ENCODE data around the gene TMC6. TPM values are rescaled to one million over a fixed set of nuclear protein-coding genes. Genes with fewer than 3 reads are reported as not detected.
"Not testable (repeated sequence)": the region's sequence is repeated elsewhere in the genome, so short reads cannot be mapped to it uniquely, and the experiment has no call there.

The TMC6 gene
- total and polyA plus RNA-seq, 7 donors, result 5.3 to 145 (median 10.5) TPM

- Histone ChIP-seq H3K36me3 (peaks cover 25 to 100% (median 71%) of the 10 kb centered on the region in 4 donors), H3K9me3 (no peaks in the 10 kb centered on the region), H3K27me3 (no peaks in the 10 kb centered on the region), H3K4me1 (no peaks in the 10 kb centered on the region), H3K27ac (no peak overlapping the region), H3K4me3 (no peak overlapping the region)
- no peak for DNase-seq
- TF ChIP-seq EP300 (IDR thresholded peaks at IDR 0.05) (no peak), POLR2AphosphoS5 (IDR thresholded peaks at IDR 0.05) (no peak), POLR2A (IDR thresholded peaks at IDR 0.05) (no peak)
- TF ChIP-seq, protein P1, sequence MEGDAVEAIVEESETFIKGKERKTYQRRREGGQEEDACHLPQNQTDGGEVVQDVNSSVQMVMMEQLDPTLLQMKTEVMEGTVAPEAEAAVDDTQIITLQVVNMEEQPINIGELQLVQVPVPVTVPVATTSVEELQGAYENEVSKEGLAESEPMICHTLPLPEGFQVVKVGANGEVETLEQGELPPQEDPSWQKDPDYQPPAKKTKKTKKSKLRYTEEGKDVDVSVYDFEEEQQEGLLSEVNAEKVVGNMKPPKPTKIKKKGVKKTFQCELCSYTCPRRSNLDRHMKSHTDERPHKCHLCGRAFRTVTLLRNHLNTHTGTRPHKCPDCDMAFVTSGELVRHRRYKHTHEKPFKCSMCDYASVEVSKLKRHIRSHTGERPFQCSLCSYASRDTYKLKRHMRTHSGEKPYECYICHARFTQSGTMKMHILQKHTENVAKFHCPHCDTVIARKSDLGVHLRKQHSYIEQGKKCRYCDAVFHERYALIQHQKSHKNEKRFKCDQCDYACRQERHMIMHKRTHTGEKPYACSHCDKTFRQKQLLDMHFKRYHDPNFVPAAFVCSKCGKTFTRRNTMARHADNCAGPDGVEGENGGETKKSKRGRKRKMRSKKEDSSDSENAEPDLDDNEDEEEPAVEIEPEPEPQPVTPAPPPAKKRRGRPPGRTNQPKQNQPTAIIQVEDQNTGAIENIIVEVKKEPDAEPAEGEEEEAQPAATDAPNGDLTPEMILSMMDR (IDR thresholded peaks at IDR 0.05), result no peak
- 97% methylated on average over 10 of the region's 10 CpGs for WGBS, 2 donors
- intact Hi-C loops (cut with DNase I), result no loop called here
Measured at GRCh38 chr17:78075011-78075410, 53.5 kb downstream of the TMC6 start.

DNA sequence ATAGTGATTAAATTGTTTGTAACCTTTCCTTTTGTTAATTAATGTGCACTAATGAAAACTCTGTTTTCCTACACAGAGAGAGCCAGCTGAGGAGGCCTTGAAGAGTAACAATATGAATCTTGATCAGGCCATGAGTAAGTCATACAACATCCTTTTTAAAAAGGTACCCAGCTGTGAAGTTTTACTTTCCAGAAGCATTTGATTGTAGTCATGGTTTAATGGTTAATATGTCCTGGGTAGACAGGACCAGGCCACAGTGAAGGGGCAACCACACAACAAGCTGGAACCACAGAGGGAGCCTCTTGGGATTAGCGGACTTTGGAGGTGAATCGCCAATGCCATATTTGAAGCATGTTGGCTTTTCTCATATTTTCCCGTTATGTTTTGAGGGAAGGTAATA, 55.6 kb downstream of the TMC6 start:
- Histone ChIP-seq H3K36me3 (peaks cover 26 to 100% (median 62%) of the 10 kb centered on the region in 4 donors), H3K4me1 (no peaks in the 10 kb centered on the region), H3K4me3 (no peak overlapping the region), H3K27ac (no peak overlapping the region), H3K9me3 (no peaks in the 10 kb centered on the region), H3K27me3 (no peaks in the 10 kb centered on the region)
- DNase-seq, result no peak
- TF ChIP-seq POLR2A (IDR thresholded peaks at IDR 0.05), result no peak
- TF ChIP-seq, protein P1 (IDR thresholded peaks at IDR 0.05), result no peak
- no peak for TF ChIP-seq POLR2AphosphoS5 (IDR thresholded peaks at IDR 0.05)
- TF ChIP-seq EP300 (IDR thresholded peaks at IDR 0.05), result no peak
- intact Hi-C loops (cut with DNase I), result no loop called here
- WGBS, 2 donors, result 95 to 96% methylated on average over 3 of the region's 3 CpGs

- intact Hi-C loops (cut with DNase I), result no loop called here
- no peak overlapping the region for H3K27ac ChIP-seq
- WGBS, 2 donors, result 70 to 73% methylated on average over 4 of the region's 4 CpGs
- no peaks in the 10 kb centered on the region for H3K9me3 ChIP-seq
- no peaks in the 10 kb centered on the region for H3K27me3 ChIP-seq
- peaks cover 25 to 100% (median 40%) of the 10 kb centered on the region in 4 donors for H3K36me3 ChIP-seq
- TF ChIP-seq, protein P1 (IDR thresholded peaks at IDR 0.05), result no peak
- no peak for TF ChIP-seq POLR2AphosphoS5 (IDR thresholded peaks at IDR 0.05)
- no peak for TF ChIP-seq EP300 (IDR thresholded peaks at IDR 0.05)
- no peak for TF ChIP-seq POLR2A (IDR thresholded peaks at IDR 0.05)
- no peak for DNase-seq
- no peaks in the 10 kb centered on the region for H3K4me1 ChIP-seq
- no peak overlapping the region for H3K4me3 ChIP-seq
Measured at GRCh38 chr17:78069695-78070094, 58.9 kb downstream of the TMC6 start.

DNA sequence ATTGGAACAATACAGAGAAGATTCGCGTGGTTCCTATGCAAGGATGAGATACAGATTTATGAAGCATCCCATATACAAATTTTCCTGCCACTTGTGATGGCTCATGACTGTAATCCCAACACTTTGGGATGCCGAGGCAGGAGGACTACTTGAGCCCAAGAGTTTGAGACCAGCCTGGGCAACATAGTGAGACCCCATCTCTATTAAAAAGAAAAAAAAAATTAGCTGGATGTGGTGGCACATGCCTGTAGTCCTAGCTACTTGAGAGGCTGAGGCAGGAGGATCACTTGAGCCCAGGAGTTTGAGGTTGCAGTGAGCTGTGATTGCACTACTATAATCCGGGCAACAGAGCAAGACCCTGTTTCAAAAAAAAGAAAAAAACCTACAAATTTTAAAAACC, 61.6 kb downstream of the TMC6 start:
- intact Hi-C loops (cut with DNase I); H3K9me3 ChIP-seq: not testable (repeated sequence)
- 96 to 98% methylated on average over 4 of the region's 4 CpGs for WGBS, 2 donors

DNA sequence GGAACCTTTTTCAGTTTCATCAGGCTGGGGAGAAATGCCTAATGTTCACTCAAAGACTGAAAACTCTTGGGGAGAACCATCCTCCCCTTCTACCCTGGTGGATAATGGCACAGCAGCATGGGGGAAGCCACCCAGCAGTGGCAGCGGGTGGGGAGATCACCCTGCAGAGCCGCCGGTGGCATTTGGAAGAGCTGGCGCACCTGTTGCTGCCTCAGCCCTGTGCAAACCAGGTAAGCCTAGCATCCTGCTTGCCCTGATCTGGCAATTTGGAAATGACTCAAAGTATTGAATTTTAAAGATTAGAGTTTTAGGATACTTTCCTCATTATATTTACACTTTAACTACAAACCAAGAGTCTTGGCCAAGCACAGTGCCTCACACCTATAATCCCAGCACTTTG, 63.8 kb downstream of the TMC6 start:
- WGBS, 2 donors, result 96 to 97% methylated on average over 4 of the region's 4 CpGs
- Histone ChIP-seq H3K36me3 (peaks cover 6 to 53% (median 9%) of the 10 kb centered on the region in 4 donors), H3K27me3 (no peaks in the 10 kb centered on the region), H3K4me3 (no peak overlapping the region), H3K27ac (no peak overlapping the region), H3K4me1 (no peaks in the 10 kb centered on the region), H3K9me3 (no peaks in the 10 kb centered on the region)
- DNase-seq, result no peak
- no peak for TF ChIP-seq POLR2A (IDR thresholded peaks at IDR 0.05)
- TF ChIP-seq POLR2AphosphoS5 (IDR thresholded peaks at IDR 0.05), result no peak
- TF ChIP-seq EP300 (IDR thresholded peaks at IDR 0.05), result no peak
- TF ChIP-seq, protein P1 (IDR thresholded peaks at IDR 0.05), result no peak
- intact Hi-C loops (cut with DNase I), result no loop called here

More for the DNA sequence above, 61.6 kb downstream of the TMC6 start:
- not testable (repeated sequence) for H3K27ac ChIP-seq, DNase-seq, H3K4me1 ChIP-seq, H3K27me3 ChIP-seq, H3K4me3 ChIP-seq
- peaks cover 9 to 75% (median 18%) of the 10 kb centered on the region in 4 donors for H3K36me3 ChIP-seq

Data from sigmoid colon (tissue), 7 donors.